Measurements from ENCODE around the gene GNB5.
A peak's percentile ranks its signal among the peaks of the same experiment; 100 is the strongest.

The GNB5 gene

GRCh38 chr15:52181938-52182780 lies 9.0 kb downstream of the GNB5 start:
- Histone ChIP-seq H3K4me1 (peaks cover 3 to 25% (median 21%) of the 10 kb centered on the region in 10 experiments; a peak in 18 of 20 replicates), H3K9me3 (replicated peaks in 1 of 11) (peaks cover 0 to 6% (median 0%) of the 10 kb centered on the region in 11 experiments; a peak in 2 of 22 replicates), H3K36me3 (no peaks in the 10 kb centered on the region), H3K27ac (no peak overlapping the region), H3K9ac (no peak overlapping the region), H4K20me1 (peaks cover 0 to 3% (median 0%) of the 10 kb centered on the region in 11 experiments; a peak in 3 of 22 replicates), H3K4me2 (0 out of 22 replicates have a peak overlapping the region, but pooled peaks of 1 of the 11 experiments have one; percentile 9), H3K4me3 (no peak overlapping the region), H3K27me3 (peaks cover 0 to 15% (median 8%) of the 10 kb centered on the region in 11 experiments; a peak in 12 of 22 replicates)
- TF ChIP-seq Cebpa-rat (IDR thresholded peaks at IDR 0.05), result no peak

DNA sequence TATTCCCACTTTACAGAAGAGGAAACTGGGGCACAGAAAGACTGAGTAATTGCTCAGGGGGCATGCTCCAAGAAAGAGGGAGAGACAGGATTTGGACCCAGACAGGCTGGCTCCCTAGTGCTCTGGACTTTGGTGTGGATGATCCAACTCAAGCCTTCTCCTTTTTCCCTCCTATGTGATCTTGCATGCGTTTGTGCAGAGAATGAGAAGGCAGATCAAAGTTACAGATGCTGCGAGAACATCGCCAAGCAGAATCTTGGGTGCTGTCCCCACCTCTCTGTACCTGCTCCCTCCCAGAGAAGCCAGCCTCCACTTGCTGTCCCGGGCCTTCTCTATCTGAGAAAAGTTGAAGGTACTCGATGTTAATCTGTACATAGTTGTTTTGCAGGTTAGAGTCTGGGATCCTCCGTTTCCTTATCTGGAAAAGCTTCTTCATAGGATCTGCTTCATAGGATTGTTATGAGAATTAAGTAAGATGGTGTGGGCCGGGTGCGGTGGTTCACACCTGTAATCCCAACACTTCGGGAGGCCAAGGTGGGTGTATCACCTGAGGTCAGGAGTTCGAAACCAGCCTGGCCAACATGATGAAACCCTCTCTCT lies 10.2 kb downstream of the GNB5 start:
- peaks cover 3 to 27% (median 21%) of the 10 kb centered on the region in 10 experiments; a peak in 18 of 20 replicates for H3K4me1 ChIP-seq
- H4K20me1 ChIP-seq, result peaks cover 0 to 5% (median 0%) of the 10 kb centered on the region in 11 experiments; a peak in 4 of 22 replicates
- peak overlapping the region in 1 of 10 experiments; percentile 72; a peak in 4 of 20 replicates for H3K4me3 ChIP-seq
- peak overlapping the region in 1 of 11 experiments; percentile 86; a peak in 2 of 22 replicates for H3K9ac ChIP-seq
- no peaks in the 10 kb centered on the region for H3K36me3 ChIP-seq
- no peak overlapping the region for H3K27ac ChIP-seq
- TF ChIP-seq Cebpa-rat (IDR thresholded peaks at IDR 0.05), result no peak
- peaks cover 0 to 15% (median 8%) of the 10 kb centered on the region in 11 experiments; a peak in 12 of 22 replicates for H3K27me3 ChIP-seq
- H3K9me3 ChIP-seq (replicated peaks in 1 of 11), result peaks cover 0 to 6% (median 0%) of the 10 kb centered on the region in 11 experiments; a peak in 2 of 22 replicates
- H3K4me2 ChIP-seq, result peak overlapping the region; percentile 82 to 99 (median 96); a peak in 20 of 22 replicates

GRCh38 chr15:52180196-52180835 lies 10.9 kb downstream of the GNB5 start:
- Histone ChIP-seq H3K36me3 (no peaks in the 10 kb centered on the region), H3K27ac (peak overlapping the region in 10 of 11 experiments; percentile 71 to 87 (median 79); a peak in 20 of 22 replicates), H3K27me3 (peaks cover 0 to 15% (median 8%) of the 10 kb centered on the region in 11 experiments; a peak in 12 of 22 replicates), H3K4me2 (peak overlapping the region; percentile 82 to 99 (median 96)), H3K4me3 (peak overlapping the region; percentile 55 to 81 (median 72)), H4K20me1 (peaks cover 0 to 5% (median 0%) of the 10 kb centered on the region in 11 experiments; a peak in 4 of 22 replicates), H3K9ac (peak overlapping the region; percentile 75 to 87 (median 84)), H3K9me3 (replicated peaks in 1 of 11) (peaks cover 0 to 6% (median 0%) of the 10 kb centered on the region in 11 experiments; a peak in 2 of 22 replicates), H3K4me1 (peaks cover 3 to 27% (median 21%) of the 10 kb centered on the region in 10 experiments; a peak in 18 of 20 replicates)
- no peak for TF ChIP-seq Cebpa-rat (IDR thresholded peaks at IDR 0.05)

GRCh38 chr15:52179278-52180195 lies 11.7 kb downstream of the GNB5 start:
- Histone ChIP-seq H3K9ac (peak overlapping the region; percentile 75 to 87 (median 84)), H3K27me3 (peaks cover 0 to 15% (median 8%) of the 10 kb centered on the region in 11 experiments; a peak in 12 of 22 replicates), H3K9me3 (replicated peaks in 1 of 11) (peaks cover 0 to 6% (median 0%) of the 10 kb centered on the region in 11 experiments; a peak in 2 of 22 replicates), H3K27ac (peak overlapping the region; percentile 58 to 87 (median 79); a peak in 21 of 22 replicates), H4K20me1 (peaks cover 0 to 5% (median 0%) of the 10 kb centered on the region in 11 experiments; a peak in 4 of 22 replicates), H3K4me2 (peak overlapping the region; percentile 82 to 99 (median 96)), H3K36me3 (no peaks in the 10 kb centered on the region), H3K4me3 (peak overlapping the region; percentile 55 to 81 (median 72)), H3K4me1 (peaks cover 3 to 35% (median 26%) of the 10 kb centered on the region in 10 experiments; a peak in 18 of 20 replicates)
- no peak for TF ChIP-seq Cebpa-rat (IDR thresholded peaks at IDR 0.05)

DNA sequence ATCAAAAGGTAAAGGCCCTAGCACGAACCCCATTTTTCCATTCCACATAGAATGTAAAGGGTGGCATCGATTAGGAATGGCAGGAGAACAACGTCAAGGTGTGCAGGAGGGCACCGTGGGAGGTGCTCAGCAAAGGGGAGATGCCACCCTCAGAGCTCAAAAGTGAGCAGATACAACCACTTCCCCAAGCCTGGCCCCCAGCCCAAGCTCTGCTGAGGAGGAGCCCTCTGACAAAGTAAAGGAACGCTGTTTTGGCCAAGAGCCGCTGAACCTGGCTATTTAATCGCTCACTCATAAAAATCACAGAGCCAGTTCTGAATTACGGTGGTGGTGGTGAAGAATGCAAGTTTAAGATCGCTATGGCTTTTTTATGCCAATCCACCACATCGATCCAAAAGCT lies 12.4 kb downstream of the GNB5 start:
- Histone ChIP-seq H3K9ac (peak overlapping the region; percentile 75 to 87 (median 84); a peak in 21 of 22 replicates), H3K4me3 (peak overlapping the region; percentile 55 to 81 (median 72)), H3K4me1 (peaks cover 3 to 43% (median 33%) of the 10 kb centered on the region in 10 experiments; a peak in 18 of 20 replicates), H3K9me3 (replicated peaks in 1 of 11) (peaks cover 0 to 4% (median 0%) of the 10 kb centered on the region in 11 experiments; a peak in 2 of 22 replicates), H3K36me3 (no peaks in the 10 kb centered on the region; a peak in 1 of 22 replicates), H3K27ac (peak overlapping the region; percentile 58 to 87 (median 79); a peak in 20 of 22 replicates), H4K20me1 (peaks cover 0 to 5% (median 0%) of the 10 kb centered on the region in 11 experiments; a peak in 4 of 22 replicates), H3K4me2 (peak overlapping the region; percentile 82 to 99 (median 96)), H3K27me3 (peaks cover 0 to 15% (median 8%) of the 10 kb centered on the region in 11 experiments; a peak in 12 of 22 replicates)
- no peak for TF ChIP-seq Cebpa-rat (IDR thresholded peaks at IDR 0.05)

- Histone ChIP-seq H3K4me1 (peaks cover 0 to 22% (median 14%) of the 10 kb centered on the region in 10 experiments; a peak in 16 of 20 replicates), H3K27ac (no peak overlapping the region), H3K4me2 (no peak overlapping the region), H3K9me3 (replicated peaks in 1 of 11) (peaks cover 0 to 18% (median 10%) of the 10 kb centered on the region in 11 experiments; a peak in 5 of 22 replicates), H4K20me1 (peaks cover 0 to 5% (median 0%) of the 10 kb centered on the region in 11 experiments; a peak in 3 of 22 replicates), H3K9ac (no peak overlapping the region), H3K27me3 (no peaks in the 10 kb centered on the region), H3K4me3 (no peak overlapping the region), H3K36me3 (peaks cover 0 to 5% (median 0%) of the 10 kb centered on the region in 11 experiments; a peak in 2 of 22 replicates)
- TF ChIP-seq Cebpa-rat (IDR thresholded peaks at IDR 0.05), result no peak
These were observed 18.3 kb downstream of the GNB5 start for GRCh38 chr15:52172869-52173268.

GRCh38 chr15:52171807-52172206 lies 19.4 kb downstream of the GNB5 start:
- Histone ChIP-seq H3K9ac (no peak overlapping the region), H3K27ac (no peak overlapping the region), H3K27me3 (no peaks in the 10 kb centered on the region), H3K9me3 (replicated peaks in 1 of 11) (peaks cover 0 to 18% (median 10%) of the 10 kb centered on the region in 11 experiments; a peak in 5 of 22 replicates), H3K4me3 (no peak overlapping the region), H3K4me1 (peaks cover 0 to 20% (median 14%) of the 10 kb centered on the region in 10 experiments; a peak in 16 of 20 replicates), H3K36me3 (peaks cover 0 to 5% (median 0%) of the 10 kb centered on the region in 11 experiments; a peak in 2 of 22 replicates), H3K4me2 (no peak overlapping the region), H4K20me1 (peaks cover 0 to 5% (median 0%) of the 10 kb centered on the region in 11 experiments; a peak in 2 of 22 replicates)
- no peak for TF ChIP-seq Cebpa-rat (IDR thresholded peaks at IDR 0.05)
